Ishikawa (cell line): ENCODE data around the gene AP1AR.
A peak's percentile ranks its signal among the peaks of the same experiment; 100 is the strongest.

ENCODE experiments used
- CEBPB ChIP-seq: IDR thresholded peaks from 2 replicates; pipeline ENCODE4 v1.6.1; 2012
- CREB1 ChIP-seq: IDR thresholded peaks from 2 replicates; pipeline ENCODE4 v1.6.1; 2012; ENCODE audit warnings: low read depth
- EGR1 ChIP-seq: IDR thresholded peaks from 2 replicates; pipeline ENCODE4 v1.6.1; 2012
- EP300 ChIP-seq: IDR thresholded peaks from 2 replicates; pipeline ENCODE4 v1.6.1; 2012; ENCODE audit warnings: borderline replicate concordance
- FOXM1 ChIP-seq: IDR thresholded peaks from 2 replicates; pipeline ENCODE4 v1.6.1; 2012; ENCODE audit warnings: low read depth, borderline replicate concordance
- NFIC ChIP-seq: IDR thresholded peaks from 2 replicates; pipeline ENCODE4 v1.6.1; 2012
- RAD21 ChIP-seq: IDR thresholded peaks from 2 replicates; pipeline ENCODE4 v1.6.1; 2012; ENCODE audit warnings: low read depth
- REST ChIP-seq: IDR thresholded peaks from 2 replicates; pipeline ENCODE4 v1.6.1; 2012; ENCODE audit warnings: low read depth, mild to moderate bottlenecking
- TAF1 ChIP-seq: IDR thresholded peaks from 2 replicates; pipeline ENCODE4 v1.6.1; 2012; ENCODE audit warnings: low read depth, mild to moderate bottlenecking
- TCF12 ChIP-seq: IDR thresholded peaks from 2 replicates; pipeline ENCODE4 v1.6.1; 2012; ENCODE audit warnings: low read depth
- TEAD4 ChIP-seq: IDR thresholded peaks from 2 replicates; pipeline ENCODE4 v1.6.1; 2012
- YY1 ChIP-seq: IDR thresholded peaks from 2 replicates; pipeline ENCODE4 v1.6.1; 2012; ENCODE audit warnings: low read depth
- ZBTB7A ChIP-seq: IDR thresholded peaks from 2 replicates; pipeline ENCODE4 v1.6.1; 2012; ENCODE audit warnings: low read depth
- TF ChIP-seq, protein P1 (sequence below): IDR thresholded peaks from 2 replicates; pipeline ENCODE4 v1.6.1; 2012
- TF ChIP-seq, protein P2 (sequence below): IDR thresholded peaks from 2 replicates; pipeline ENCODE4 v1.6.1; 2012

Gene AP1AR, protein sequence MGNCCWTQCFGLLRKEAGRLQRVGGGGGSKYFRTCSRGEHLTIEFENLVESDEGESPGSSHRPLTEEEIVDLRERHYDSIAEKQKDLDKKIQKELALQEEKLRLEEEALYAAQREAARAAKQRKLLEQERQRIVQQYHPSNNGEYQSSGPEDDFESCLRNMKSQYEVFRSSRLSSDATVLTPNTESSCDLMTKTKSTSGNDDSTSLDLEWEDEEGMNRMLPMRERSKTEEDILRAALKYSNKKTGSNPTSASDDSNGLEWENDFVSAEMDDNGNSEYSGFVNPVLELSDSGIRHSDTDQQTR

DNA sequence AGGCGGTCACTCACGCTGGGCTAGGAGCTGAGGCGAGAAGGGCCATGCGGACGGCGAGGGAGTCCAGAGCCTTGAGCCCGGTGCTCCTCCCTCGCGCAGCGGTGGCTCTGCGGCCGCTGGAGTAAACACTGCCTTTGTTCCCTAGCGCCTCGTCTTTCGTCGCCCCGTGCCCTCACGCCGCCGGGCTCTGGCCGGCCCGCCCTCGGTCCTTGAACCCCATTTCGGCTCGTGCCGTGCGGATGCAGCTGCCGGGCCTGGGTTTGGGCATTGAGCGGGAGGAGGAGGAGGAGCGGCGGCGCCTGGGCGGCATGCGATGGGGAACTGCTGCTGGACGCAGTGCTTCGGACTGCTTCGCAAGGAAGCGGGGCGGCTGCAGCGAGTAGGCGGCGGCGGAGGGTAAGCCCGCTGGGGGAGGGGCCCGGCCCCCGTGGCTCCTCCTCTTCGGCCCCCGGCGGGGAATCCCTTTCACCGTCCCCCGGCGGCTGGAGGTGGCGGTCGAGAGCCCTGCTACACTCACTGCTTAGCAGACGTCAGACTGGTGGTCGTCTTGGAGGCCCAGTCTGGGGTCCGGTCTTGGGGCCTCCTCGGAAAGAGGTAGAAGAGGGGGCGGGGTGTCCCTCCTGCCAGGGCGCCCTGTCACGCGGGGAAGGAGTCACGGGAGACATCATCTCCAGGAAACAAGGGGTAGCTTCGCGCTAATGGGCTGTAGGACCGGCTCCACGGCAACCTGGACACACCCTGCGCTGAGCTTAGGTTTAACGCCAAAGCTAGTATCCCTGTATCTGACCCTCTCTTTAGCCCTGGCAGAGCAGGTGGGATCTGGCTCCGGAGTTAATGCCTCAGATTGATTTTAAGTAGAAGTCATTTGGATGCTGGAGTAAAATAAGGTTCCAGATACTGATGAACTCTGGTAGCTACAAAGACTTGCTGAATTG, at the start of gene AP1AR:
AP1AR (plus strand) TSS at position 9 of the 935 bp plus-strand sequence; CDS start at position 314, 305 bp downstream.
- TF ChIP-seq, protein P1, sequence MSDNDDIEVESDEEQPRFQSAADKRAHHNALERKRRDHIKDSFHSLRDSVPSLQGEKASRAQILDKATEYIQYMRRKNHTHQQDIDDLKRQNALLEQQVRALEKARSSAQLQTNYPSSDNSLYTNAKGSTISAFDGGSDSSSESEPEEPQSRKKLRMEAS, result peak; percentile 81
- TF ChIP-seq TEAD4, result peak; percentile 16; the same call in 1 of the 2 replicates
- TF ChIP-seq REST, result 0 out of 2 replicates have a peak, but pooled peaks have one; percentile 7
- 0 out of 2 replicates have a peak, but pooled peaks have one; percentile 46 for TF ChIP-seq TAF1
- TF ChIP-seq RAD21, result no peak
- TF ChIP-seq CEBPB, result no peak
- no peak for TF ChIP-seq EGR1
- no peak for TF ChIP-seq FOXM1
- 0 out of 2 replicates have a peak, but pooled peaks have one; percentile 3 for TF ChIP-seq TCF12
- no peak for TF ChIP-seq CREB1
- no peak for TF ChIP-seq NFIC
- TF ChIP-seq, protein P2, sequence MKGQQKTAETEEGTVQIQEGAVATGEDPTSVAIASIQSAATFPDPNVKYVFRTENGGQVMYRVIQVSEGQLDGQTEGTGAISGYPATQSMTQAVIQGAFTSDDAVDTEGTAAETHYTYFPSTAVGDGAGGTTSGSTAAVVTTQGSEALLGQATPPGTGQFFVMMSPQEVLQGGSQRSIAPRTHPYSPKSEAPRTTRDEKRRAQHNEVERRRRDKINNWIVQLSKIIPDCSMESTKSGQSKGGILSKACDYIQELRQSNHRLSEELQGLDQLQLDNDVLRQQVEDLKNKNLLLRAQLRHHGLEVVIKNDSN, result peak; percentile 58
- TF ChIP-seq YY1, result no peak; the same call in 1 of the 2 replicates
- no peak; the same call in 1 of the 2 replicates for TF ChIP-seq EP300
- 0 out of 2 replicates have a peak, but pooled peaks have one; percentile 74 for TF ChIP-seq ZBTB7A

DNA sequence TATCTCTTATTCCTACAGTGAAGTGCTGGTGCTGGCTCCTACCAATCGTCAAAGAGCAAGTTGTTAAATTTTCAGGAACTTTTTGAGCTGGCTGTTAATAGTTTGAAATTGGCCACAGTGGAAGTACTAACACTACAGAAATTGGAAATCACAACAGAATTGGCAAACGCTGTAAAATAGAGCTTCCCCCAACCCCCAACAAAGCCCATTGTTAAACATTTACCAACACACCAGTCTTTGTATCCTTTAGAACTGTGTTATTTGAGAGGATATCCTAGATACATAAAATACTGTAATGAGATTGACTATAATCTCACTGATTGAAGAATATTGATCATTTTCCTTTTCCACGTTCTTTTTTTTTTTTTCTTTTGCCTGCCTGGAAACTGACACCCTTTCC, 49.0 kb upstream of the AP1AR start:
- TF ChIP-seq EP300 (no peak), REST (no peak), CREB1 (no peak), TEAD4 (no peak), FOXM1 (no peak), TCF12 (no peak), RAD21 (no peak), EGR1 (no peak), YY1 (no peak), TAF1 (no peak), ZBTB7A (no peak), NFIC (no peak), CEBPB (no peak)
- TF ChIP-seq, protein P2, result no peak
- TF ChIP-seq, protein P1, result no peak

DNA sequence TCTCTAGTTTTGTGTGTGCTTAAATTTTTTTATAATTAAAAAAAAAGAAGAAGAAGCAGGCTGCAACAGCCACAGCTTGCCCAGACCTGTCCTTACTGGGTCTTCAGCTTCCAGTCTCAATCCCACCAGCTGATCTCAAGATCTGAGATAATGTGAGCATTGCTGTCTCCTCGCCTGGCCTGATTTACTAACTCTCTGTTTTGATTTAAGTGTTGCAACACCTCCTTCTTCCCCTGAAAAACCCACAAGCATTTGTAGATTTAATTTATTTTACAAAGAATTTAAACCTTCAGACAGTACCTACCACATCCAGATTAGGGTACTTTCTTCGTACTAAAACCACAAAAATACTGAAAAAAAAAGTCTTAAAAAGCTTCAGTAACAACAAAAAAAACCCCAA, 48.3 kb upstream of the AP1AR start:
- TF ChIP-seq FOXM1 (no peak), CEBPB (no peak), CREB1 (no peak), TAF1 (no peak), TEAD4 (no peak), RAD21 (no peak), YY1 (no peak), NFIC (no peak), TCF12 (no peak)

DNA sequence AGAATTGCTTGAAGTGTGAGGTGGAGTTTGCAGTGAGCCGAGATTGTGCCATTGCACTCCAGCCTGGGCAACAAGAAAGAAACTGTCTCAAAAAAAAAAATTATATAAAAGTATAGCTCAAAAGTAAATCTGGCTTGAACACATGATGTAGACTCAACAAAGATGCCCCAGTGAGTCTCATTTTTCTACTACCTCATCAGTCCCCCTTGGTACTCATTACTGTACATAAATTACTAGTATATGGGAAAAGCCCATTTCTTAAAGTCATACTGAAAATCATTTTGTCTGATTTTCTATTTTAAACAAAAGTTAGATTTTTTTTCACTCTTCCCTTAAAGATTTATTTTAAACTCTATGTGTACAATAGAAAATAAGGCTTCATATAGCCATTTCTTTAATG, 47.1 kb upstream of the AP1AR start:
- TF ChIP-seq, protein P1, result no peak
- TF ChIP-seq TEAD4 (no peak), CEBPB (no peak), REST (no peak), RAD21 (no peak), ZBTB7A (no peak), CREB1 (no peak), TAF1 (no peak), TCF12 (no peak), FOXM1 (no peak), EGR1 (no peak), YY1 (no peak), NFIC (no peak), EP300 (no peak)
- TF ChIP-seq, protein P2, result no peak
